ENCODE data around the gene DLG2.
"Not testable (repeated sequence)": the region's sequence is repeated elsewhere in the genome, so short reads cannot be mapped to it uniquely, and the experiment has no call there.

The DLG2 gene

DNA sequence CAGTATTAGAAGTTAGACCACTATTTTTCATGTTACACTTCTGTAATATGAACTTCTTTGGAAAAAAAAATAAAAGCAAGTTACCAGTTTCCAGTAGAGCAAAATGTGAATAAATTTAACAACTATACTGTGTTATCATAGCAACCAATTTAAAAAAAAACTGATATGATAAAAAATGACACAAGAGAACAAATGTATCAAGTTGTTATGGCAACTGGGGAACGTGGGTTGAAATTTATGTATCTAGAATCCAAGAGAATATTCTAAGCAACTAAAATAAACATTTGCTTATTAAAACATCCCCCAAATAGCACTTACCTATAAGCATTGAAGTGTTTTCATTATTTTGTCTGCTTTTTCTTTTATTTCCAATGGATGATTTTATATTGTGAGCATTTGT is 442.4 kb downstream of the DLG2 start:
- DNase-seq, result no peak

DNA sequence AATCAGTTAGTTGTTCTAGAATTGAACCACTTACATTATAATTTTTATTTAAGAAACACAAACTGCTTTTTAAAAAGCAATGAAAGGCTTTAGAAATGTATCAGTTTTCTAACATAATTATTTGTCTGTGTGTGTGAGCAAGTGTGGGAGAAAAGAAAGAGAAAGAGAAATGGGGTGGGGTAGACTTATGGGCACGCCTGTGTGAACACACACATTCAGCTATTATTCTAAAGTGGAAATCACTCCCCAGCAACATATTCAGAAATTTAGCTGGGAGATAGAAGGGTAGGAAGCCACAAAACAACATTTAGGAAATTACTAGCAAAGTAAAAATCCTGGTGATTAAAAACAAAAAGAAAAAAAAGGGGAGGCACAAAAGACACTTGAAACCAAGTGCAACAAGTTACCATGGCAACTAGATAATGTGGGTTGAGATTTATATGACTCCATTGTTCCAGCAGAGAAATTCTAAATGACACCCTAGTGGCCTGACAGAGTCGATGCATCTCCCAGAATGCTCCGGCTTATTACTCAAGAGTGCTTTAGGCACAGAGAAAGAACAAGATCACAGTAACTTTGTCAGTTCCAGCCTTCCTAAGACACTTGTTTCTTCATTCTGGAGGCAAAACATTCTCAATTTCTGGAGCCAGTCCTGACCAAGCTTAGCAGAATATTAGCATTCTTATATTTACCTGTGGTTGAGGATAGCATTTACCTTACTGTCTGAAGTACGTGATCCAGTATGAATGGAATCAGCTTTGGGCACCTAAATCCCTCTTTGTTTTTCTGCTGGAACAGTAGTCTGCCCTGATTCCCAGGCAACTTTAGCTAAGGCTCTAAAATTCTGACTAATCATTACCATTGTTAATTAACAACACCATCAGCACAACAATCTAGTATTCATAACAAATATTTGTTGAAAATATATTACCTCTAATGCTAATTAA is 444.4 kb downstream of the DLG2 start:
- no peak for DNase-seq

DNA sequence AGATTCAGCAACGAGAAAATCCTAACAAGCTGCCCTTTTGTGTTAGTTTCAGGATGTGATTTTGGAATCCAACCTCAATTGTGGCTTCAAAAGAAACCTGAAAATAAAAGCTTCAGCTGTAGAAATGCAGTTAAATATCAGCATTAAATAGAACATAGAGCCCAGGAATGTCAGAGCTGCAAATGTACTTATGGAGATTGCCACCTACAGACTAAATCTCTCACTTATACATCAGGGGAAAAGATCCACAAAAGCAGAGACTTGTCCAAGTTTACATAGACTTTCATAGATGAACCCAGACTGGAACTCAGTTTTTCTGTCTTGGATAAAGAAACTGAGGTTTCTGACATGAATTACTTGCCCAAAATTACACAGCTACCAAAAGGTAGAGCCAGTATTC is 446.6 kb downstream of the DLG2 start:
- DNase-seq, result no peak

DNA sequence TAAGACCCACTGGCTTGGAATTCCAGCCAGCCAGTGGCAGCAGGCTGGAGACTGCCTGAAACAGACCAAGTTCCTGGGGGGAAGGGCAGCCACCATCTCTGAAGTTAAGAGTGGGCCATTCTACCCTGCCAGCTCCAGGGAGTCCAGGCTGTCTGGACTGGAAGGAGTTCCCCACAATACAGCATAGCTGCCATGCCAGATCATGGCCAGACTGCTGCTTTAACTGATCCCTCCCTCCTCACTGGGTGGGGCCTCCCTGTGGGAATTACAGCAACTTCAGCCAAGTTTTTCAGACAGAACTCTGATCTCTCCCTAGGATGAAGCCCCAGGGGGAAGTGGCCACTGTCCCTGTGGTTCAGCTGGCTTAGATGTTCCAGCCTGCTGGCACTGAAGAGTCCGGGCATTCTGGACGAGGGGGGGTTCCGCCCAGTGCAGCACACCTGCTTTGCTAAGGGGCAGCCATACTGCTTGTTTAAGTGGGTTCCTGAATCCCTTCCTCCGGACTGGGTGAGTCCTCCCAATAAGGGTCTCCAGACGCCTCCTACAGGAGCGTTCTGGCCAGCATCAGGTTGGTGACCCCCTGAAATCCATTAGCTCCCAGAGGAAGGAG is 455.4 kb downstream of the DLG2 start:
- no peak for DNase-seq

DNA sequence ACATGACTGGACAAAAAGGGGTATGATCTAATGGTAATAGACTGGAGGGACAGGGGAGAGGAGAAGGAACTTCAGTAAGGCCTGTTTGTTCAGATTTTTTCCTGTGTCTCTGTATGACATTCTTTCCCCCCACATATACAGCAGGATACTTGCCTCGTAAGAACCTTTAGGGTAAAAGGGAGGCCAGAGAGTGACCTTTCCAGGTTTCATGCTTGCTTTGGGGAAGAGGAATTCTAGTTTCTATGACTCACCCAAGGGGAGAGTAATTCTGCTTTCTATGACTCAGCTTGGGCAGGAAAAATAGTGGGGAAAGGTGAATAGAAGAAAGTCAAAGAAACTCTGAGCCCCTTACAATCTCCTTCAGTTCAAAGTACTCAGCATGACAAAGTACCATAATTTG is 457.0 kb downstream of the DLG2 start:
- no peak for DNase-seq

DNA sequence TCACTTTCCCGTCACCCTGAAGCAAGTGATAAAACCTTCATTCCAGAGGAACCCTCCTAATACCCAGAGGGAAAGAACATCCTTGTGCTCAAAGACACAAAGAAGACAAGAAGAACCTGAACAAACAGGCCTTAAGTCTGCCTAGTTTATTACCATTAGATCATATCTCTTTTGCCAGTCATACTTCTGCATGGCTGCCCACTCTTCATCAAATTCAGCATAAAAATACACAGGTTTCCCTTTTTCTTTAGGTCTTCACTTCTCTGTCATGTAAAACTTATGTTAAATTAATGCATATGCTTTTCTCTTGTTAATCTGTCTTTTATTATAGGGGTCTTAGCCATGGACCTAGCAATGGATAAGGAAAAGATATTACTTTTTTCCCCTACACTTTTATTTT is 459.7 kb downstream of the DLG2 start:
- no peak for DNase-seq

DNA sequence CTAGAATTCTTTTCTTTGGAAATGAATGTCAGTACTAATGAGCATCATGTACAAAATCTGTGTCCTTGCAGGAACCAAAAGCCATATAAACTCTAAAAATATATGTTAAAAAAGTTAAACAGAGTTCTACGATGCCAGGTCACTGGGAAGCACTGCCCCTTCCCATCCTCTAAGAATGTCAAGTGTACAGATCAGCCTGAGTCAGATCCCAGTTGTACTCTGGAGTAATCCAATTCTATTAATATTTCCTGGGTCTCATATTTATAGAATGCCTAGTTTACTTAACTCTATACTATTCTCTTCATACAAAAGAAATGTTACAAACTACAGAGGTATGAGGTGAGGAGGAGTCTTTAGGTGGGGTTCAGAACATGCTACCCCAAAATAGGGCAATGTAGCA is 460.1 kb downstream of the DLG2 start:
- no peak for DNase-seq

DNA sequence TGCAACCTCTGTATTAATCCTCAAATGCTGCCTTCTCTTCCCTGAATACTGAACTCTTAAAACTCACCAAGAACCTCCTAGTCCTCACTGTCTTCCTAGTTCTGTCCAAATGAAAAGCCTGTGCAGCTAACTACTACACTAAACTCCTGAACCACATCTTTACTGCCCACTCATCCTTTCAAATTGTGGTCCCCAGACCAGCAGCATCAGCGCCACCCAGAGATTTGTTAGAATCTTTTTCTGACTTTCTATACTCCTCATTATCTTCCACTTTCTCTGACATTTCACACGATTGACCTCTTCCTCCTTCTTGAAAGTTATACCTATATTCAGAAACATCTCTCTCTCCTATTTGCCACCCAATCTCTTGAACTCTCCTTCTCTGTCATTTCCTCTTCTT is 461.3 kb downstream of the DLG2 start:
- no peak for DNase-seq

DNA sequence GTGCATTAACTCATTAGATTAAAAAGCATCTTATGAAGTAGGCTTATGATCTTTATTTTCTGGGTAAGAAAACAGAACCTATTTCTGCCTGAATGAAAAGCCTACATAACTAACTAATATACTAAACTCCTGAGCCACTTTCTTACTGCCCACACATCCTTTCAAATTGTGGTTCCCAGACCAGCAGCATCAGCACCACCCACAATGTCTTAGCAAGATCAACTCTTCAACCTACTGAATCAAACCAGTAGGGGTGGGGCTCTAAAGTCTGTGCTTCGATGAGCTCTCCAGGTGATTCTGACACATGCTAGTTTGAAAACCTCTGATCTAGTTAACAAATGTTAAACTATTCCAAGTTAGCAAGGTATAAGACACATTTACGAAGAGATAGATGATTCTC is 462.4 kb downstream of the DLG2 start:
- DNase-seq, result no peak

DNA sequence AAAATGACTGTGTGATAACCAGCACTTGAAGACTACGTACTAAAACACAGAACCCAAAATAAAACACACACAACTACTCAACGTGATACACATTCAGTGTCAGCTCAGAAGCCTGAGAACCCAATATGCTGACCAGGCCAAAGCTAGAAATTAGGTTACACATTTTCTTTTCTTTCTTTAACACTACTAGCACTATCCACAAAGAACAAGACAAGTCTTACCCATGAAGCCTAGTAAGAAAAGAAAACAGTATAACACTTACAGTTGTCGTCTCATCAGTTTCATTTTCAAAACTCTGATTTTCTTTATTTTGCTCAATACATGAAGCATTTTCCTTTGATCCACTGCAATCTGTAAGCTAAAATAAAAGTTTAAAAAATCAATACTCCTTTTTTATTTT is 472.9 kb downstream of the DLG2 start:
- no peak for DNase-seq

DNA sequence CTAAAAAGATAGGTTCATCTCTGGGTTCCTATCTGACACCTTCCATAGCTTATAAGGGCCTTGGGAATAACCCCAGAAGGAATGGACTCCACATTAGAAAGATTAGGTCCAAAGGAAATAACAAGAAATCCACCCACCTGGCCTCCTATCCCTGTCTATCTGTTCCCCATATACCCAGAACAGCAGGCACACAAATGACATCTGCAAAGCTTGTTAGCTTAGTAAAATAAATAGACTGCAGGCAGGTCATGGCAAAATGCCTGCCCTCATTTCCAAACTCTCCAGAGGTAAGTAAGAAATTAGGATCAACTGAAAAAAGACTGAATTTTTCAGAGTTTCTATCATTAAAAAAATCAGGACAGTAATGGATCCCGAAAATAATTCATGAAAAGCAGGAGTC is 489.5 kb downstream of the DLG2 start:
- no peak for DNase-seq

DNA sequence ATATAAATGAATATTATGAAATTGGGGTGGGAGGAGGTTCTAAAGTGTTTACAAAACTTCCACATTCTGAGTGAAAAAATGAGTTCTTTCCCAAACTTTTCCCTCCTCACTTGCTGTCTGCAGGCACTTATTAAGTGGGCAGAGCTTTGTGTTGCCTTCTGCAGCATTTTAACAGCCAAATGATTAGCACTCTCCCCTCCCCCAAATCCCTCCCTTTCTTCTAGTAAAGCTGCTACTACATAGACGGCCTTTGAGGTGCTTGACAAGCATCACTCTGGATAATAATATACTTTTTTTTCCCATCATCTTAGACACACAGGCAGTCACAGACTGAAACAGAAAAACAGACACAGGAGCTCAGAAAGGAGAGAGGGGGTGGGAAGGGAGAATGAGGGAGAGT is 493.5 kb downstream of the DLG2 start:
- no peak for DNase-seq

DNA sequence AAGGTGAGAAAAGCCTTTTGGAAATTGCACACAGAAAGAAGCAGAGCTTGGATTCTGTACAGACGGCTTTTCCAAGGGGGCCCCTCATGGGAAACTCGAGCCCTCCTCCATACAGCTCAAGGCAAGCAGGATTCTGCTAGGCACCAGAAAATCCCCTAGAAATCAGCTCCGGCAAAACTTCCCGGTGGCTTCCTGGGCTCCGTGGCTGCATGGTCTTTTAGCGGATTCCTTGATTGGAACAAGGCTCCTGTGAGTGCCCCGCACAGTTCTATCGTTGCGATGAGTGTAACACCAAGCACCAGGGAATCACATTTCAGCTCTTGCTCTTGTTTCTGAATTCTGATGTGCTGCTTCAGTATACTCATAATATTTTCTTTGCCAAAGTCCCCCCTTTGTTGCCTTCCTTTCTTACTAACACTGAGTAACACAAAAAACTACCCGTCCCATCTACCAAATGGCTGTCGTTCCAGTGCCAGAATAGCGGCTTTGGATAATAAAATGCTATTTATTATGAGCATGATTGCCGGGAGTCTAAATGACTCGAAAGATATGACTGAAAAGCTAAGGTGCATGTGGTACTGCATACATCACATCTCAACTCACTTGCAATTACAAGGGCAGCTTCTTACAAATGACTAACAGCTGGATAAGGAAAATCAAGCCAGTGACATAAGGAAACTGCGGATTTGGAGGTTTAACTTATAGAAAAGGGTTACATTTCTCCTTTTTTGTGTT is 494.1 kb downstream of the DLG2 start:
- DNase-seq, result no peak

DNA sequence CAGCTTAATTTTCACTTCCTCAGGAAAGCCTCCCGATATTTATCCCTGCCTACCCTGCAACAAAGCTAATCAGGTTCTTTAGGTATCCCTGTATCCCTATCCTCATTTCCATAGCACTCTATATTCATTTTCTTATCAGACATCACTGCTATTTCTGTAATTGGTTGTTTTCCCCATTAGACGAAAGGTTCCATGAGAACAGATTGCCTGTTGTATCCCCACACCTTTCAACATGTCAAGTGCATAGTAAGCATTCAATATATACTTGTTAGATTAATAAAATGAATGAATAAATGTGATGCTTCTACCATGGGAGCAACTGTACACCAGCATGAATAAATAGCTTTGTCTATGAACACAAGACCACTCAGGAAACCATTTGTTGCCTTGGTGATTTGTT is 499.8 kb downstream of the DLG2 start:
- no peak for DNase-seq

DNA sequence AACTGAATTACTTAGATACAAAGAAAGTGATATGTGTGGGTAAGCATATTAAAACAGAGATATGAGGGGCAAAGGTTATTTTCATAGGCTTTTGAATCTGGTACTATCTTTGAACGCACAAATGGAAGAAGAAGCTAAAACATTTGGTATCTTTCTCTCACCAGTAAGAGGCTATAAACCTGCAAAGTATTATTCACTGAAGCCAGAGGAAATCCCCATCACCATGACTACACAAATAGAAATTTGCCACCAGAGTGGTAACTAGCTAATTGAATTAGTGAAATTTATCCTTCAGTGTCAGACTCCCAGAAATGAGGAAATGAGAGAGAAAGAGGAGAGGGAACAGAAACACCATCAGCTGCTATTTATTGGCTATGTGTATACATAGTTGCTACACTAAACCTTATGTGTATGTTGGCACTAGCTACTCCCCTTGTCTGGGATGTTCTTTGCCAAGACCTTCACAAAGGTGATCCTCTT is 503.4 kb downstream of the DLG2 start:
- no peak for DNase-seq

DNA sequence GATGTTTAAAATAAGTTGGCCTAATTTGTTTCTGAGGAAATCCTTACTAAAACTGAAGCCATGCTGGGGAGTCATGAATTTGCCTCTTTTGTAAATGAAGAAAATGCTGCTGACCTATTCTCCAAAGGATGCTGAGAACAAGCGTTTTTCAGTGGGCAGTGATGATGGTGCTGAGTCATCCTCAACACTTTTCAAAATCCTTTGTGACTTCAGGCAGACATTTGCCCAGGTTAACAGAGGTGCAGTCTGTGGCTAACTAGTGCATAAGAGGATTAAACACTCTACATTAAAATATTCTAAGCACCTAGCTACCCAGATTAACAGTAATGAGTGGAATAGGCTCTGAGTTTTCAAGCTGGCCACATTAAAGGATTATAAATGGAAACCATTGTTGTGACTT is 509.0 kb downstream of the DLG2 start:
- no peak for DNase-seq

DNA sequence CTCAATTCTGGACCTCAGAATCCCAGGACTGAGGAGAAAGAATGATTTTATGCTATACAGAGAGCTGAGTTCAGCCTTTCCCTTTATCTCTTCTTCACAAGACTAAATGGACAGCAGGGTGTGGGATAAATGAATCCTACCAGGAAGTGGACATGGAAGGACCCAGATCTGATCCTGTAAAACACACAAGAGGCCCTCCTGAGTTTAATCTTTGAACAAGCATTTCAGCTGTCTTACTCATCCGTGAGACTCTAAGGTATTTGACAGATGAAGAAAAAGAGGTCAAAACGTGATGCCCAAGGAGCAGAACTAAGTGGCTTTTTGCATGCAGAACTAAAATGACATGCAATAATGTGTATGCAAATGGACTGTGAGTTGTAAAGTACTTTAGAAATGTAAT is 511.3 kb downstream of the DLG2 start:
- DNase-seq, result no peak

DNA sequence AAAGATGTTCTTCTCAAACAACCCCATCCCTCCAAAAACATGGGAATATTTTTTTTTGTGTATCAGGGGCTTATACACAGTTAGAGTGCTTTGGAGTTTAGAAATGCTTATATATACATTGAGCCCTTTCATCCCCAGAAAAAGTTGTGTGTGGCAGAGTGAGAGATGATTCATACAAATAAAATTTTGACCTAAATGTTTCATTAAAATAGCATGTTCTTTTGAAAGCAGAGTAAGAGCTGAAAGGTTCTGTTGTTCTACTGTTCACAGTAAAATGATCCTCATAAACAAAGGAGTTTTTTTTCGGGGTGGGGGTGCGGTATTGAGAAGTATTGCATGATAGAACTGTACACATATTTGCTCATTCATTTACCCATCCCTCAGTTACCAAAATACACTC is 512.4 kb downstream of the DLG2 start:
- no peak for DNase-seq

DNA sequence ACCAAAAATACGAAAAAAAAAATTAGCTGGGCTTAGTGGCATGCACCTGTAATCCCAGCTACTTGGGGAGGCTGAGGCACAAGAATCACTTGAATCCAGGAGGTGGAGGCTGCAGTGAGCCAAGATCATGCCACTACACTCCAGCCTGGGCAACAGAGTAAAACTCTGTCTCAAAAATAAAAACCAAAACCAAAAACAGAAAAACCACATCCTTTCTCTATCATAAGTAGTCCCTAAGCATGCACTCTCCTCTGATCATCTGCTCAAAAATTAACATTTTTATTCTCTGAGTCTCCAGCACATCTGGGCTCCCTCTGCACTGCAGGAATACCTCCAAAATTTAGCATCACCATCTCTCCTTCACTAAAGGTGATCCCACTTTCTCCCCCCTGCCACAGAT is 516.9 kb downstream of the DLG2 start:
- not testable (repeated sequence) for DNase-seq

DNA sequence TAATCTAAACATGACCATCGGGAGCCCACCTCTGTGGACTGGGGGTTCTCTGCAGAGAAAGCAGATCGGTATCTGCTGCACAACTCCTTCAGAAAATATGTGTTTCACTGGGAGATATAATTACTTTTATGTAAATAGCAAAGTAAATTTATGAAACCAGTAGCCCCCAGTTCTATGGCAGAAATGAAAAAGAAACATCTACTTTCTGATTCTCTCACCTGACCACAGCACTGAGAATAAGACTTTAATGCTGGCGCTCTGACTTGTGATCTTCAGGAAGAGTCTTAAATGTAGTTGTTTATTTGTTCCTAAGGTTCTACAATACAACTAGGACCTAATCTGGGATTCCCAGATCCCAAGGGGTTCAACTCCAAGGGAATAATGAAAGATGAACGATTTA is 518.0 kb downstream of the DLG2 start:
- DNase-seq, result no peak

DNA sequence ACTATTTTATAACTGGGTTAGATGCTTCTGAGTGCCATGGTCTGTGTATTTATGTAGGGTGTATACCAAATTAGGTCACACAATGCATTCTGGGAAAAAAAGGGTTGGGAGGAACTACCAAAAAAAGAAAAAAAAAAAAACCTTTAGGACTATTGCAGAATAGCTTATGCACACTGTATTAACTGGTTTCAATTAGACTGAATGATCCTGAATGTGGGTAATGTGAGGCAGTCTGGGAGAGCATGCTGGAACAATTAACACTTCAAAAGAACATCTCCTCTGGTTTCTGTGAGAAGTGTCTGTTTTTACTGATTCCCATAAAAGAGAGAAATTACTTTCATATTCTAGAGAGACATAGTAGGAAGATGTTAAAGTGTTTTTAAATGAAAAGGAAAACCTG is 521.3 kb downstream of the DLG2 start:
- no peak for DNase-seq

DNA sequence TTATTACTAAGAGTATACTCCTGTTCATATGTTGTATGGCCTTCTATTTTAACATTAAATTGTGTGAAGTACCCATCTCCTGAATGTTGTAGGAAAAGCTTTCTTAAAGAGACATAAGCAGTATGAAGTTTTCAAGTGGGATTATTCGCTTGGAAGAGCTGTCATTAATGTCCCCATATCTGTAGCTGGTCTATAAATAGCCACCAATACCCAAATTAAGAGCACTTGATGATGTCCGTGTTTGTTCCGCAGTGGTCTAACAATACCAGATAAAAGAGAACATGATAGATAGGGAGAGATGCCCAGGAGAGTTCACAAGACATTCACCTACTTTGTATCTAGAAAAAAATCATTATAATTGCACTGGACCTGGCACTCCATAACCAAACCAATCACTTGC is 527.6 kb downstream of the DLG2 start:
- DNase-seq, result no peak

DNA sequence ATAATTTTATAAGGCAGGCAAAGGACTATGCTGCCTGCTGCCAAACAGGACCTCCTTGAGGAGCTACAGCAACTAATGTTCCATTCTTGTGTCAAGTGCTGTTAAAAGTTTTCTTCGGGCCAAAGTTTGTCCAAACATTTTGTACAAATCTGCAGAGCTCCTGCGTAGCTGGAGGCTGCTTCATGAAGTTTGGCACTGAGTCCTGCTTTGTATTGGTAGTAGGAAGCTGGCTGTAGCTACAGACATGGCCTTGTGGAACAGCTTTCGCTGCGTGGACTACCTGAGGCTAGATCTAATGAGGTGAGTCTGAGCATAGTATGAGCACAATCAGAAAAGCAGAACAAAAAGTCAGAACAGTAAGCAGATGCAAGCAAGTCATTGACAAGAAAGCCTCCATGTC is 528.1 kb downstream of the DLG2 start:
- DNase-seq, result no peak

DNA sequence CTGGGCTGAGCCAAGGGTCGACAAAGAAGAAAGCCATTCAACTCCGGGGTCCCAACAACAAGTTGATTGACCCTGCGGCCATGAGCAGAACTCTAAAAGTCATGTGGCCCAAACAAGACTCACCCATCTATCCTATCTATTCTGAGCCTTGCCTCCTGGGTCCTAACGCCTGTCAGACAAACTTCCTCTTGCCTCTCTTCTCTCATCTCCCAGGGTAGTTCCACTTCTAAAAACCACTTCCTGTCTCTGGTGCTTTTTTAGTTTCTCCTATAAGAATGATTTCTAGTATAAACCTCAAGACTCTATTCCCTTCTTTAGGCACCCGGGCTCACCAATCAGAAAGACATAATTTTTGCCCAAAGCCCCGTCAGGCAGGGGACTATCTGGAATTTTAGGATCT is 530.2 kb downstream of the DLG2 start:
- DNase-seq, result no peak

All from inflammatory macrophage treated with lipopolysaccharide for 4 hours (primary cell).